Naive thymus-derived CD4-positive, alpha-beta T cell (primary cell): ENCODE data around the gene HS6ST3. TPM values are rescaled to one million over a fixed set of nuclear protein-coding genes. Genes with fewer than 3 reads are reported as not detected.

ENCODE experiments used
- microRNA-seq: library from miRNA; unstranded; fragments of <30 nt; microRNA quantifications from one replicate; pipeline ENCODE4 v1.2.0, GENCODE V29; 2022; ENCODE audit warnings: borderline microRNAs expressed
- polyA plus RNA-seq, 2 donors: library from polyadenylated mRNA; unstranded; fragments of 300-500 nt; fragmentation: Illumina TruSeq; gene quantifications; one replicate each; pipeline ENCODE4 v1.2.3, GENCODE V29; 2021
- total RNA-seq, 6 experiments: library from RNA in 5 of 6; stranded (reverse) in 5 of 6; gene quantifications; 1 replicate in 5 of 6; 2 replicates in 1 of 6; pipeline ENCODE4 v1.2.3 and lab custom pipeline; 2021 to 2026

Gene HS6ST3
- total and polyA plus RNA-seq, 7 experiments from 2014 or later = not detected

Small RNAs within 50 kb of the gene (microRNA-seq; reads per million reads assigned to microRNA genes)
- not detected for gene MIR4501

Other genes with a start within 250 kb of the HS6ST3 start
- 1 to 10 TPM in 1 of 5 experiments, under 1 TPM in 3, not detected in 1; 0.22 to 6.5 (median 0.51) TPM for gene UGGT2, start 36.7 kb upstream of the HS6ST3 start, total RNA-seq
- not detected for gene UGGT2, start 36.7 kb upstream of the HS6ST3 start, polyA plus RNA-seq